Kidney (tissue), 14 donors: ENCODE measurements around the gene AKAP8. TPM values are rescaled to one million over a fixed set of nuclear protein-coding genes. Genes with fewer than 3 reads are reported as not detected.
A peak's percentile ranks its signal among the peaks of the same experiment; 100 is the strongest.

Experiments
- DNase-seq, 5 donors: peaks; one replicate each; pipeline ENCODE4 v3.0.0-alpha.2; 2013 to 2020
- FAIRE-seq: peaks from 2 replicates; lab custom pipeline; 2012; peaks lifted over from hg19 to GRCh38; lab: Jason Lieb, UNC
- H3K27ac ChIP-seq, 2 donors: one replicate each; pipeline ENCODE4 v1.7.0; 2013; ENCODE audit warnings: low read depth in 2 of 2, low read length in 2 of 2, inconsistent platforms in 1 of 2
- H3K27me3 ChIP-seq: one replicate; pipeline ENCODE4 v1.7.1; 2013; ENCODE audit warnings: low read length, inconsistent platforms; ENCODE audit not compliant: control insufficient read depth, insufficient read depth
- H3K36me3 ChIP-seq, 3 donors: one replicate each; pipeline versions ENCODE4 v1.7.0 to v1.7.1; 2013; ENCODE audit warnings: low read length in 3 of 3, control low read depth in 1 of 3, inconsistent platforms in 1 of 3; ENCODE audit not compliant: insufficient read depth in 3 of 3, control insufficient read depth in 2 of 3
- H3K4me1 ChIP-seq, 3 donors: one replicate each; pipeline versions ENCODE4 v1.7.0 to v1.7.1; 2013; ENCODE audit warnings: low read length in 3 of 3, inconsistent platforms in 1 of 3, low read depth in 1 of 3; ENCODE audit not compliant: control insufficient read depth in 2 of 3, insufficient read depth in 2 of 3
- H3K4me3 ChIP-seq, 3 donors: one replicate each; pipeline versions ENCODE4 v1.7.0 to v1.8.1; 2013; ENCODE audit warnings: low read length in 3 of 3, control low read depth in 1 of 3, inconsistent platforms in 1 of 3
- H3K9ac ChIP-seq, 3 donors: one replicate each; pipeline versions ENCODE4 v1.7.0 to v1.7.1; 2013; ENCODE audit warnings: low read length in 3 of 3, control low read depth in 1 of 3, inconsistent platforms in 1 of 3
- H3K9me3 ChIP-seq, 3 donors: one replicate each; pipeline versions ENCODE4 v1.7.0 to v1.7.1; 2013; ENCODE audit warnings: low read length in 3 of 3, control low read depth in 1 of 3, inconsistent platforms in 1 of 3; ENCODE audit not compliant: control insufficient read depth in 2 of 3, insufficient read depth in 1 of 3
- CTCF ChIP-seq: IDR thresholded peaks from 3 replicates; pipeline ENCODE4 v1.5.1; 2012; ENCODE audit warnings: mild to moderate bottlenecking, moderate library complexity, borderline replicate concordance; ENCODE audit not compliant: insufficient read depth; ENCODE audit errors: extremely low read depth
- intact Hi-C: fragments of 100-400 bp; cut with DNase I; formaldehyde crosslinking; loops from one replicate; pipeline ENCODE4 v1.11.1; 2022
- polyA plus RNA-seq: library from polyadenylated mRNA; stranded (reverse); fragments of 350-450 nt; fragmentation: Illumina TruSeq; extraction: RNeasy Lipid Tissue Mini Kit (QIAGEN cat#74804); gene quantifications from one replicate; pipeline ENCODE4 v1.2.3, GENCODE V29; 2014; ENCODE audit warnings: low read depth, low replicate concordance; ENCODE audit not compliant: insufficient read depth
- total RNA-seq: library from RNA; stranded (reverse); fragmentation: NEBNext Ultra II Directional; extraction: Animal tissue kit (Norgen Biotek cat#: 25700); gene quantifications from one replicate; pipeline ENCODE4 v1.2.1, GENCODE V29; 2021
- donor health status: control.
- donor health status: control.
- donor health status: control.
- donor health status: control.
- donor health status: control.
- donor health status: DM: yes; HTN: yes; CAD: no.
- donor health status: Normal renal cell carcinoma (clear cell type).

AKAP8 gene
- total and polyA plus RNA-seq, 2 donors from 2014 or later = 11.5 to 60.2 TPM

GRCh38 chr19:15421721-15422260 is 42.2 kb upstream of the AKAP8 start:
- H3K4me3 ChIP-seq = no peak overlapping the region

GRCh38 chr19:15421136-15421695 is 41.6 kb upstream of the AKAP8 start:
- FAIRE-seq (no peak), DNase-seq (no peak)
- Histone ChIP-seq H3K27me3 (no peaks in the 10 kb centered on the region), H3K9ac (no peak overlapping the region), H3K4me1 (peaks cover 0 to 16% (median 13%) of the 10 kb centered on the region in 3 donors), H3K4me3 (no peak overlapping the region), H3K36me3 (peaks cover 4 to 7% (median 5%) of the 10 kb centered on the region in 3 donors), H3K27ac (no peak overlapping the region), H3K9me3 (no peaks in the 10 kb centered on the region)
- TF ChIP-seq CTCF = no peak
- intact Hi-C loops = no loop called here

More at GRCh38 chr19:15421721-15422260, 42.2 kb upstream of the AKAP8 start:
- FAIRE-seq (no peak), DNase-seq (no peak)
- no peaks in the 10 kb centered on the region for H3K27me3 ChIP-seq
- H3K27ac ChIP-seq = no peak overlapping the region
- H3K4me1 ChIP-seq = peaks cover 0 to 10% (median 7%) of the 10 kb centered on the region in 3 donors
- no peaks in the 10 kb centered on the region for H3K9me3 ChIP-seq
- no peak for TF ChIP-seq CTCF
- H3K36me3 ChIP-seq = peaks cover 5 to 11% (median 10%) of the 10 kb centered on the region in 3 donors
- intact Hi-C loops = no loop called here
- no peak overlapping the region for H3K9ac ChIP-seq

GRCh38 chr19:15419413-15420025 is 39.9 kb upstream of the AKAP8 start:
- FAIRE-seq = no peak
- H3K4me1 ChIP-seq = peaks cover 0 to 18% (median 14%) of the 10 kb centered on the region in 3 donors
- TF ChIP-seq CTCF = no peak
- no peaks in the 10 kb centered on the region for H3K27me3 ChIP-seq
- peak overlapping the region in 1 of 2 donors; percentile 10 for H3K27ac ChIP-seq
- H3K9ac ChIP-seq = peak overlapping the region in 2 of 3 donors; percentile 11 to 60
- no peaks in the 10 kb centered on the region for H3K9me3 ChIP-seq
- H3K36me3 ChIP-seq = peaks cover 0 to 5% (median 3%) of the 10 kb centered on the region in 3 donors
- intact Hi-C loops = no loop called here
- DNase-seq = no peak
- peak overlapping the region; percentile 57 to 93 (median 67) for H3K4me3 ChIP-seq
